H1 (cell line): ENCODE results near the gene KIR3DL2. TPM values are rescaled to one million over a fixed set of nuclear protein-coding genes. Genes with fewer than 3 reads are reported as not detected.

Experiments
- CTCF ChIA-PET: fragments of 300-600 bp; sonication (Branson Sonifier 250); formaldehyde crosslinking; loops from one replicate; lab custom pipeline; 2021; ENCODE audit not compliant: partially characterized antibody; lab: Charles Lee
- POLR2A ChIA-PET: fragments of 300-600 bp; sonication (Branson Sonifier 250); formaldehyde crosslinking; loops from one replicate; lab custom pipeline; 2021; ENCODE audit warnings: inconsistent platforms; ENCODE audit not compliant: partially characterized antibody; lab: Charles Lee
- DNase-seq, 2 experiments: peaks; one replicate each; pipeline versions ENCODE4 v3.0.0 to v3.0.0-alpha.2; 2010 to 2022; ENCODE audit warnings: low spot score in 2 of 2, low read depth in 1 of 2, mixed read lengths in 1 of 2
- FAIRE-seq: peaks from 2 replicates; lab custom pipeline; 2011; peaks lifted over from hg19 to GRCh38; lab: Jason Lieb, UNC
- H2AFZ ChIP-seq: 2 replicates; pipeline ENCODE4 v1.8.1; 2012; ENCODE audit warnings: low read length, inconsistent platforms
- H2AK5ac ChIP-seq: 2 replicates; pipeline ENCODE4 v1.6.1; 2013; ENCODE audit warnings: low read depth, low read length
- H2BK120ac ChIP-seq: replicated peaks from 2 replicates; pipeline ENCODE3; 2013; ENCODE audit warnings: low read depth, low read length, inconsistent platforms
- H2BK12ac ChIP-seq: 2 replicates; pipeline ENCODE4 v1.6.1; 2013; ENCODE audit warnings: low read depth, low read length
- H2BK15ac ChIP-seq: 2 replicates; pipeline ENCODE4 v1.6.1; 2013; ENCODE audit warnings: low read length
- H2BK20ac ChIP-seq: 2 replicates; pipeline ENCODE4 v1.6.1; 2013; ENCODE audit warnings: low read length
- H2BK5ac ChIP-seq: 2 replicates; pipeline ENCODE4 v1.6.1; 2013; ENCODE audit warnings: low read depth, low read length
- H3K14ac ChIP-seq: 2 replicates; pipeline ENCODE4 v1.6.1; 2013; ENCODE audit warnings: inconsistent platforms; ENCODE audit not compliant: insufficient read length
- H3K18ac ChIP-seq: 2 replicates; pipeline ENCODE4 v1.6.1; 2013; ENCODE audit warnings: low read length; ENCODE audit errors: extremely low read depth
- H3K23ac ChIP-seq: 2 replicates; pipeline ENCODE4 v1.6.1; 2013; ENCODE audit warnings: inconsistent platforms; ENCODE audit not compliant: insufficient read length
- H3K23me2 ChIP-seq: 2 replicates; pipeline ENCODE4 v1.6.1; 2013; ENCODE audit warnings: low read depth, low read length
- H3K27ac ChIP-seq: 2 replicates; pipeline ENCODE4 v1.6.1; 2011; ENCODE audit warnings: low read depth, low read length, inconsistent platforms
- H3K27me3 ChIP-seq, 4 experiments: replicated peaks in 1 of 4; 1 replicate in 1 of 4; 2 replicates in 3 of 4; pipeline versions ENCODE4 v1.6.1 to v1.8.1; 2011 to 2013; ENCODE audit warnings: low read length in 3 of 4, mild to moderate bottlenecking in 3 of 4, inconsistent platforms in 2 of 4, mixed read lengths in 2 of 4, moderate library complexity in 1 of 4; ENCODE audit not compliant: control insufficient read depth in 3 of 4, insufficient read depth in 3 of 4; ENCODE audit errors: extremely low read depth in 1 of 4
- H3K36me3 ChIP-seq, 4 experiments: 2 replicates each; pipeline versions ENCODE4 v1.6.1 to v1.8.1; 2011 to 2013; ENCODE audit warnings: mild to moderate bottlenecking in 4 of 4, low read length in 3 of 4, moderate library complexity in 2 of 4, control low read depth in 1 of 4, inconsistent platforms in 1 of 4; ENCODE audit not compliant: insufficient read depth in 4 of 4, control insufficient read depth in 2 of 4
- H3K4ac ChIP-seq: replicated peaks from 2 replicates; pipeline ENCODE3; 2013; ENCODE audit warnings: low read length, low read depth, mixed read lengths, inconsistent platforms; ENCODE audit not compliant: insufficient read length
- H3K4me1 ChIP-seq, 4 experiments: replicated peaks in 1 of 4; 1 replicate in 1 of 4; 2 replicates in 3 of 4; pipeline versions ENCODE4 v1.6.1 to v1.8.1; 2011 to 2013; ENCODE audit warnings: low read length in 3 of 4, inconsistent platforms in 2 of 4, mixed read lengths in 1 of 4; ENCODE audit not compliant: insufficient read depth in 4 of 4, control insufficient read depth in 3 of 4
- H3K4me2 ChIP-seq, 2 experiments: 2 replicates each; pipeline versions ENCODE4 v1.6.1 to v1.8.1; 2011 to 2013; ENCODE audit warnings: low read depth in 2 of 2, low read length in 2 of 2, control low read depth in 1 of 2, inconsistent platforms in 1 of 2, mild to moderate bottlenecking in 1 of 2; ENCODE audit not compliant: insufficient read depth in 1 of 2
- H3K4me3 ChIP-seq, 4 experiments: fragments of 200-600, 300-600 bp in 1 of 4; sonication (generic), shearing (Covaris generic), sonication (Bioruptor Twin) in 1 of 4; 2 replicates each; pipeline versions ENCODE4 v1.5.1 to v1.8.1; 2011 to 2016; ENCODE audit warnings: low read length in 4 of 4, low read depth in 3 of 4, control low read depth in 2 of 4, inconsistent platforms in 2 of 4, mild to moderate bottlenecking in 2 of 4, mixed read lengths in 1 of 4, moderate library complexity in 1 of 4; ENCODE audit not compliant: insufficient read depth in 2 of 4; ENCODE audit errors: extremely low read depth in 1 of 4
- H3K56ac ChIP-seq: replicated peaks from 2 replicates; pipeline ENCODE3; 2013; ENCODE audit warnings: low read depth, mild to moderate bottlenecking, mixed read lengths, low read length, inconsistent platforms; ENCODE audit not compliant: insufficient read length
- H3K79me1 ChIP-seq: 2 replicates; pipeline ENCODE4 v1.6.1; 2013; ENCODE audit warnings: low read depth, low read length, control low read depth
- H3K79me2 ChIP-seq, 2 experiments: 2 replicates each; pipeline versions ENCODE4 v1.6.1 to v1.8.1; 2012 to 2013; ENCODE audit warnings: low read length in 2 of 2, mild to moderate bottlenecking in 2 of 2, inconsistent platforms in 1 of 2; ENCODE audit not compliant: insufficient read depth in 2 of 2, control insufficient read depth in 1 of 2
- H3K9ac ChIP-seq, 4 experiments: replicated peaks in 1 of 4; 1 replicate in 1 of 4; 2 replicates in 3 of 4; pipeline versions ENCODE4 v1.6.1 to v1.8.1; 2011 to 2013; ENCODE audit warnings: low read depth in 3 of 4, low read length in 3 of 4, control low read depth in 2 of 4, mild to moderate bottlenecking in 2 of 4, moderate library complexity in 2 of 4, inconsistent platforms in 1 of 4; ENCODE audit errors: extremely low read depth in 1 of 4
- H3K9me3 ChIP-seq, 2 experiments: 2 replicates each; pipeline versions ENCODE4 v1.6.1 to v1.8.1; 2012 to 2013; ENCODE audit warnings: mild to moderate bottlenecking in 2 of 2, moderate library complexity in 2 of 2, control low read depth in 1 of 2, inconsistent platforms in 1 of 2, low read depth in 1 of 2, low read length in 1 of 2, mixed read lengths in 1 of 2; ENCODE audit not compliant: insufficient read depth in 2 of 2
- H4K20me1 ChIP-seq, 2 experiments: replicated peaks in 1 of 2; 2 replicates each; pipeline versions ENCODE3 to v1.8.1; 2011 to 2013; ENCODE audit warnings: inconsistent platforms in 2 of 2, low read length in 2 of 2, mild to moderate bottlenecking in 1 of 2; ENCODE audit not compliant: insufficient read depth in 2 of 2, control insufficient read depth in 1 of 2
- H4K5ac ChIP-seq: 2 replicates; pipeline ENCODE4 v1.6.1; 2013; ENCODE audit warnings: low read length, low read depth, mixed read lengths, inconsistent platforms; ENCODE audit not compliant: insufficient read length
- H4K8ac ChIP-seq: 2 replicates; pipeline ENCODE4 v1.8.0; 2013; ENCODE audit warnings: mild to moderate bottlenecking, moderate library complexity, low read length, inconsistent platforms; ENCODE audit not compliant: insufficient read depth; ENCODE audit errors: extremely low read depth
- H4K91ac ChIP-seq: replicated peaks from 2 replicates; pipeline ENCODE3; 2013; ENCODE audit warnings: low read length, mixed read lengths, inconsistent platforms; ENCODE audit not compliant: insufficient read length
- E2F6 ChIP-seq: IDR thresholded peaks from 2 replicates; pipeline ENCODE4 v1.6.1; 2012; ENCODE audit warnings: inconsistent platforms
- EGR1 ChIP-seq: IDR thresholded peaks from 2 replicates; pipeline ENCODE4 v1.6.1; 2011; ENCODE audit warnings: low read depth, low read length, borderline replicate concordance
- POU5F1 ChIP-seq: IDR thresholded peaks from 2 replicates; pipeline ENCODE4 v1.6.1; 2011; ENCODE audit warnings: low read depth, mild to moderate bottlenecking, low read length, moderate library complexity
- SP4 ChIP-seq: IDR thresholded peaks from 2 replicates; pipeline ENCODE4 v1.6.1; 2012; ENCODE audit warnings: low read length, inconsistent platforms
- WGBS, 2 experiments: shearing (Covaris generic) in 1 of 2; methylation state at CpG; one replicate each; pipeline versions ENCODE4 v1.1.6 to v1.1.7; 2013 to 2015; ENCODE audit warnings: low lambda C conversion rate in 2 of 2, mixed read lengths in 2 of 2, inconsistent platforms in 1 of 2, low coverage in 1 of 2, missing lambda C conversion rate in 1 of 2; ENCODE audit not compliant: insufficient replicate concordance in 2 of 2, insufficient coverage in 1 of 2, insufficient read length in 1 of 2; ENCODE audit errors: extremely low coverage in 1 of 2, missing lambda C conversion rate in 1 of 2; 5-methylcytosine and 5-hydroxymethylcytosine counted together
- polyA plus RNA-seq, 7 experiments: library from polyadenylated mRNA; depleted of rRNA in 3 of 7; stranded (reverse) in 5 of 7; unstranded in 2 of 7; fragments of >200 nt in 5 of 7; fragments of 200-250 nt in 2 of 7; gene quantifications; 1 replicate in 5 of 7; 2 replicates in 1 of 7; 4 replicates in 1 of 7; pipeline versions ENCODE4 v1.2.1 to v1.2.3, GENCODE V29; 2011 to 2013; ENCODE audit warnings: missing spikeins in 2 of 7, mixed read lengths in 2 of 7
- total RNA-seq: library from RNA; stranded (reverse); fragmentation: NEBNext Ultra II Directional; extraction: Animal tissue kit (Norgen Biotek cat#: 25700); gene quantifications from 2 replicates; pipeline ENCODE4 v1.2.1, GENCODE V29; 2021

KIR3DL2 gene
- total and polyA plus RNA-seq, 2 of the 8 experiments (the other 6 are each of a cell fraction or from before 2014, with no cell fraction given), result not detected

GRCh38 chr19:54817670-54818536 lies 32.3 kb upstream of the KIR3DL2 start:
- H3K4ac ChIP-seq, result no peak overlapping the region
- no peak overlapping the region for H3K4me2 ChIP-seq
- no peak overlapping the region for H4K5ac ChIP-seq
- no peak overlapping the region for H4K91ac ChIP-seq
- no peaks in the 10 kb centered on the region for H3K27me3 ChIP-seq
- peaks cover 68 to 76% of the 10 kb centered on the region in 2 experiments for H3K9me3 ChIP-seq
- POLR2A ChIA-PET, result no interaction called here
- H3K4me3 ChIP-seq, result no peak overlapping the region
- no peak overlapping the region for H3K14ac ChIP-seq
- H2AFZ ChIP-seq, result no peak overlapping the region
- H3K9ac ChIP-seq, result no peak overlapping the region
- H3K79me2 ChIP-seq, result no peaks in the 10 kb centered on the region
- H3K23ac ChIP-seq, result no peak overlapping the region
- no peak overlapping the region for H2BK5ac ChIP-seq
- FAIRE-seq (no peak), DNase-seq (no peak)
- TF ChIP-seq POU5F1, result no peak
- TF ChIP-seq SP4, result no peak
- no peak for TF ChIP-seq E2F6
- TF ChIP-seq EGR1, result no peak
- H2BK15ac ChIP-seq, result no peak overlapping the region
- H2BK120ac ChIP-seq, result no peak overlapping the region
- CTCF ChIA-PET, result no interaction called here
- no peaks in the 10 kb centered on the region for H3K79me1 ChIP-seq
- no peak overlapping the region for H2BK12ac ChIP-seq
- no peak overlapping the region for H3K27ac ChIP-seq
- no peak overlapping the region for H3K56ac ChIP-seq
- H3K4me1 ChIP-seq, result no peaks in the 10 kb centered on the region
- H2AK5ac ChIP-seq, result no peak overlapping the region
- no peaks in the 10 kb centered on the region for H4K20me1 ChIP-seq
- 78% methylated on average over 14 of the region's 15 CpGs; no CpG with 5 or more reads in 1 of the 2 experiments for WGBS, 2 experiments
- H3K18ac ChIP-seq, result no peak overlapping the region
- H3K36me3 ChIP-seq, result no peaks in the 10 kb centered on the region
- no peak overlapping the region for H2BK20ac ChIP-seq
- no peak overlapping the region for H4K8ac ChIP-seq
- no peaks in the 10 kb centered on the region for H3K23me2 ChIP-seq
